GM18498 (cell line): ENCODE data around the gene XYLT2.
"Not testable (repeated sequence)": the region's sequence is repeated elsewhere in the genome, so short reads cannot be mapped to it uniquely, and the experiment has no call there.

Source experiments
- ATAC-seq: cut with Tn5 transposase; IDR thresholded peaks from one replicate; pipeline ENCODE4 v1.9.1; 2021; ENCODE audit warnings: mild to moderate bottlenecking, moderate library complexity; ENCODE audit not compliant: unreplicated experiment

XYLT2 gene

GRCh38 chr17:50388728-50389127 is 42.8 kb downstream of the XYLT2 start:
- ATAC-seq, result no peak

DNA sequence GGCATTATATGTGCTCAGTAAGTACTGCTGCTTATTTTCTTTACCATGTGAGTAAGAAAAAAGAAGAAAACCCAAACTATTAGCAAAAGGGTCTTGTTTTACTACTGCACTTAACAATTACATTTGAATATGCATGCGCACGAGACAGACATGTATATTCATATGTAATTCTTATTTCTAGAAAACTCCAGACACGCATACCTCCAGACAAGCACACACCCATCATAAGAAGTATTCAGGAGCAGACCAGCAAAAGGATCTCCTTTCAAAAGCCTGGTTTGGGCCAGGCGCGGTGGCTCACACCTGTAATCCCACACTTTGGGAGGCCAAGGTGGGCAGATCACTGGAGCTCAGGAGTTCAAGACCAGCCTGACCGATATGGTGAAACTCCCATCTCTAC is 43.6 kb downstream of the XYLT2 start:
- no peak for ATAC-seq

DNA sequence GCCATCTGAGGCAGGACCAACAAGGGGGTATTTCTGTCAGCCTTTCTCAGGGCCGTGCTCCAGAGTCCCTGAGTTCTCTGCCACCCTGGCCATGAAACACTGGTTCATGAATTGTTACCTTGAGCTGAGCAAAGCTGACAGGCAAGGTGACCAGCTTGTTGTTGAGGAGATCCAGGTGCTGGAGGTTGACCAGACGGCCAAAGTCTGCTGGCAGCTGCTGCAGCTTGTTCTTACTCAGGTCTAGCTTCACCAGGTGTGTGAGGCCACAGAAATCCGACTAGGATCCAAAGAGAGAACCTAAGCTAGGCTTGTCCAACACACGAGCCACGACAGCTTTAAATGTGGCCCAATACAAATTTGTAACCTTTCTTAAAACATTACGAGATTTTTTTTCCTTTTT is 46.7 kb downstream of the XYLT2 start:
- ATAC-seq, result no peak

GRCh38 chr17:50393700-50394099 is 47.8 kb downstream of the XYLT2 start:
- no peak for ATAC-seq

GRCh38 chr17:50394711-50395110 is 48.8 kb downstream of the XYLT2 start:
- no peak for ATAC-seq

DNA sequence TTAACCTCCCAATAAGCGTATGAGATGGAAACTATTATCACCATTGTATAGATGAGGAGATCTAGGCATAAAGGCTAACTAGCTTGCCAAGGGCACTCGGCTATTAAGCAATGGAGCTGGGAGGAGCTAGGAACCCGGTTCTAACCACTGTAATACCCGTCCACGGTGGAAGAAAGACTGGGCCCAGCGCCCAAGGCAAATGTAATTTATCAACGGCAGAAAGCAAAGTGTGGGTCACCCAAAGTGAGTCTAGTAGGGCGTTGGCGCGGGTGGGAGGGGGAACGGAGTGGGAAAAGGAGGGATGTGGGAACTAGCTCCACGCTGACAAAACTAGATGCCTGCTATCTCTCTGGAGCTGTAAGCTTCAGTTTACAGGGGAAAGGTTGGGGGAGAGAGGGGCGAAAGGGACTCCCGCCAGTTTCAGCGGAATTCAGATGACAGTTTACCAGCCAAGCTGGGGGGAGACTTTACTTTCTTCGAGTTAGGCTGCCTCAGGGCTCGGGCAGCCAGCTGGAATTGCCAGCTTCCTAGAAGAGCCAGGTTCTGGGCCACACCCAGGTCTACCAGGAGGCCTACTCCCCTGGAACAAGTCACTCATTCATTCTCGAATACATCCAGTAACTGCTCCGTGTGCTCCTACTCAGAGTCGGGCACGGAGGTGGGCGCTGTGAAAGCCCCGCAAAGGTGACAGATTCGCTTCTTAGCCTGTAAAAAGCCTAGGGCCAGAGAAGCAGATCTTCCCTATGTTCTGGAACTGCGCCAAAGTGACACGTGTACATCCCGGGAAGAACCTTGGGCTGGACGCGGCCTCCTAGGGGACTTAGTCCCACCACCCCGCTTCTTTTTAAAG is 50.6 kb downstream of the XYLT2 start:
- no peak for ATAC-seq

GRCh38 chr17:50397111-50397918 is 51.4 kb downstream of the XYLT2 start, which contains the start of gene LRRC59:
Gene LRRC59 (minus strand): TSS chr17:50397523. CDS start chr17:50397317, 206 bp downstream.
- ATAC-seq, result peak; percentile 97

GRCh38 chr17:50397919-50398285 is 52.0 kb downstream of the XYLT2 start:
- no peak for ATAC-seq

GRCh38 chr17:50398672-50399071 is 52.7 kb downstream of the XYLT2 start:
- ATAC-seq, result not testable (repeated sequence)

DNA sequence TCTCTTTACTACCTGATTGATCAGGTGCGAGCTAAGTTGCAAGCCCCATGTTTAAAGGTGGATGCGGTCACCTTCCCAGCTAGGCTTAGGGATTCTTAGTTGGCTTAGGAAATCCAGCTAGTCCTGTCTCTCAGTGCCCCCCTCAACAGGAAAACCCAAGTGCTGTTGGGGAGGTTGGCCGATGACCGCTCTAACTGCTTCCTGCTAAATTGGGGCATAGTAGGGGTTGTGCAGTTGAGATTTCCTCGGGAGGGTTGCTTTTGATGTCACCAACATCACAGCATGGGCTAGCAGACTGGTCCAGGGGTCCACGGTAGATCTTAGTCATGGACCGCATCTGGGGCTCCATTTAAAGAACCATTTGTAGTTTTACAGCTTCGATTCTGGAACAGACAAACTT is 53.7 kb downstream of the XYLT2 start:
- not testable (repeated sequence) for ATAC-seq

DNA sequence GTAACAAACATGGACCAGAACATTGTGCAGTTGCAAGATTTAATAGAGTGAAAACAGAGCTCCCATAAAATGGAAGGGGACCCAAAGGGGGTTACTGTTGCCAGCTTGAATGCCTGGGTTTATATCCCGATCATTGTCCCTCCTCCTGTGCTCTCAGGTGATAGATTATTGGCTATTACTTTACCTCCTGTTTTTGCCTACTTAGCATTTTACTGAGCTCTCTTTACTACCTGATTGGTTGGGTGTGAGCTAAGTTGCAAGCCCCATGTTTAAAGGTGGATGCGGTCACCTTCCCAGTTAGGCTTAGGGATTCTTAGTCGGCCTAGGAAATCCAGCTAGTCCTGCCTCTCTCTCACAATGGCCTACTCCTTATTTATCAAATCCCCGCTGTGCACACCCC is 59.4 kb downstream of the XYLT2 start:
- ATAC-seq, result not testable (repeated sequence)

DNA sequence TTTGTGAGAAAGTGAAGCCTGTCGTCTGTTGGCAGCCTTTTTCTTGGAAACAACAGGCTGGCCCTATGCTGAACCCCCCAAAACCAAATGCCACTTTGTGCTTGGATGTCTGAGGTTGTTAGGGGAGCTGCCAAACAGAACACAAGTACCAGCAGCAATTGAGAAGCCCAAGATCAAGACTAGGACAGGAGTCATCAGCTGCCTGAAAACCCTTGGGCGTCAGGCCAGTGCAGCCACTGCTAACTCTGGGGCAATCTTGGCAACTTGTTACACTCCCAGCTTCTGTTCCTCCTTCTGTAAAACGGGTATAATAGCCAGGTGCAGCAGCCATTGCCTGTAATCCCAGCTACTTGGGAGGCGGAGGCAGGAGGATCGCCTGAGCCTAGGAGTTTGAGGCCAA is 60.7 kb downstream of the XYLT2 start:
- ATAC-seq, result no peak

DNA sequence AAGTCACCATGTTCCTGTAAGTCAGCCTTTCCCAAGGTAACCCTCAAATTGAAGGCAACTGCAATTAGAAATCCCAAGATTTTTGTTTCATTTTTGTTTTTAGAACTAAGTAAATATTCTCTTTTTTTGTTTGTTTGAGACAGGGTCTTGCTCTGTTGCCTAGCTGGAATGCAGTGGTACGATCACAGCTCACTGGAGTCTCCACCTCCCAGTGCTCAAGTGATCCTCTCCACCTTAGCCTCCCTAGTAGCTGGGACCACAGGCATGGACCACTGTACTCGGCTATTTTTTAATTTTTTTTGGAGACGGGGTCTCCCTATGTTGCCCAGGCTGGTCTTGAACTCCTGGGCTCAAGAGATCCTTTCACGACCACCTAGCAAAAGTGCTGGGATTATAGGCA is 62.0 kb downstream of the XYLT2 start:
- ATAC-seq, result no peak
